Amniotic epithelial cell (primary cell): ENCODE results near the gene ARMC3.

Source experiments
- DNase-seq: peaks from one replicate; pipeline ENCODE4 v3.0.0-alpha.2; 2010; ENCODE audit warnings: low read depth

Gene ARMC3

GRCh38 chr10:23078114-23078513, 150.3 kb downstream of the ARMC3 start:
- no peak for DNase-seq

DNA sequence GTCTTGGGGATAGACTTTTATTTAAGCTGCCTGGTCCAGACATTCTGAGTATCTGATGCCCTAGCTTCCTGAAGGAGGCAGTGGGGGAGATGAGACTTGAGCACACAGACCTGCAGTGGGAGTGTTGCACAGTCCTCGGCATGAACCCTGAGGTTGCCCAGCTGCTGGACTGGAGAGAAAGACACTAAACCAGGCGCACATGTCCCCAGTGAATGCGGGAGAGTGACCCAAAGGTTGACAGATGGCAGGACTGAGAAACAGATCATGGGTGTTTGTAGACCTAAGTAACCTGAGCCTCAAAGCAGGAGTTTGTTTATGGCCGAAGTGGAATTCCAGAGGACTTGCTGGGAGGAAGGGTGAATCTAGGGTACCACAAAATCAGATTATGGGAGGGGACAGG, 151.8 kb downstream of the ARMC3 start:
- DNase-seq = no peak

GRCh38 chr10:23080262-23080661, 152.4 kb downstream of the ARMC3 start:
- no peak for DNase-seq

GRCh38 chr10:23081221-23081750, 153.4 kb downstream of the ARMC3 start:
- peak; percentile 19 for DNase-seq

DNA sequence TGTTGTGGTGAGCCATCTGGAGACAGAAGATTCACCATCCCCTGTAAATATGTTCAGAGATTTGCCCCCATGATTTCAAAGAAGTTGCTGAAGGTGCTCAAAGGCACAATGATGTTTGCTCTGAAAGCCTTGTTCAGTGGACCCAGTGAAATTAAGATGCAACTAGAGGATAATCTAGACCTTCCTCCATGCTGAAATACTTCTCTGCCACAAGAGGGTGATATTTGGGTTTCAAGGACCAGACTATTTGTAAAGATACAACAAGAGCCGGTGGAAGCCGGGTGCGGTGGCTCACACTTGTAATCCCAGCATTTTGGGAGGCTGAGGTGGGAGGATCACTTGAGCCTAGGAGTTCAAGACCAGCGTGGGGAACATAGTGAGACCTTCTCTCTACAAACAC, 154.0 kb downstream of the ARMC3 start:
- DNase-seq = peak; percentile 32
